Gastroesophageal sphincter (tissue), 3 donors: ENCODE results near the gene HEBP1.

ENCODE experiments used
- CTCF ChIP-seq, 4 experiments: fragments of 200-600 bp in 2 of 4; fragments of 450-650 bp in 2 of 4; sonication (generic) in 1 of 4; IDR thresholded peaks; one replicate each; pipeline ENCODE4 v1.5.1; 2017 to 2019; ENCODE audit warnings: antibody characterized with exemption in 4 of 4, mild to moderate bottlenecking in 2 of 4, moderate library complexity in 2 of 4
- EP300 ChIP-seq: sonication (generic); formaldehyde crosslinking; IDR thresholded peaks from one replicate; pipeline ENCODE4 v1.6.1; 2017; ENCODE audit warnings: antibody characterized with exemption, mild to moderate bottlenecking
- POLR2A ChIP-seq, 2 donors: fragments of 450-650 bp; IDR thresholded peaks; one replicate each; pipeline ENCODE4 v1.6.1; 2017; ENCODE audit warnings: antibody characterized with exemption in 2 of 2, mild to moderate bottlenecking in 2 of 2, moderate library complexity in 1 of 2

- no peak for TF ChIP-seq EP300
- no peak for TF ChIP-seq CTCF (IDR thresholded peaks at IDR 0.05)
- TF ChIP-seq POLR2A (IDR thresholded peaks at IDR 0.05), result no peak
These were observed 9.2 kb downstream of the HEBP1 start for GRCh38 chr12:12990700-12991468.
